SK-N-DZ (cell line): Measurements from ENCODE around the gene TAB2.

Source experiments
- DNase-seq: peaks from one replicate; pipeline ENCODE4 v3.0.0-alpha.2; 2015; ENCODE audit warnings: low spot score

Gene TAB2

DNA sequence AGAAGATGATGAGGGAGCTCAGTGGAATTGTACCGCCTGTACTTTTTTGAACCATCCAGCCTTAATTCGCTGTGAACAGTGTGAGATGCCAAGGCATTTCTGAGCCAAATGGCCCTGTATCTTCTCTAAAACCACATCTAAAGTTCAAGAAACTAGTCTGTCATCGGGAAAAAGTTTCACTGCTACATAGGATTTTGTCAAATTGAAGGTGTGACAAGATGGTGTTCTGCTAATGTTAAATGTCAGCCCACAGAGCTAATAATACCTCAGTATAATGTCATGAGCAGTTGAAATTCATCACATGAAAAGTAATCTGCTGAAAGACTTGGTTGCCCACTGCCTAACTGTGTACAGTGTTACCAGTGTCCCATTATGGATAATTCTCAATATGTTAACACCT, 92.1 kb downstream of the TAB2 start:
- DNase-seq: no peak

DNA sequence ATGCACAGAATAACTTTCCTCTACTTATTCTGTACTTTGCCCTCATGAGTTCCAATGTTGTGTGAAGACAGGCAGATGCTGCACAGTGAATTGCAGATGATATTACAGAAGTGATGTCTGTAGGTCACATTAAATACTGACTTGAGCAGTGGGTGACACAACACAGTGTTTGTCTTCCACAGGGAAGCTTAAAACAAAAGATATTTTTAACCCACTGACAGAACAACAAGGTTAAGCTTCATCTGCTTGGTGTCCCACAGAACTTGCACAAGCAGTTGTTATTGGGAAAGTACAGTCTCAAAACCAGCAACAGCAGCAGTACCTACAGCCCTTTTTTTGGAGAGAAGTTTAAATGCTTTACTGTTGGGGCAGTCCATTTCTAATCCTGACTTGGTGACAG, 93.0 kb downstream of the TAB2 start:
- DNase-seq: no peak

DNA sequence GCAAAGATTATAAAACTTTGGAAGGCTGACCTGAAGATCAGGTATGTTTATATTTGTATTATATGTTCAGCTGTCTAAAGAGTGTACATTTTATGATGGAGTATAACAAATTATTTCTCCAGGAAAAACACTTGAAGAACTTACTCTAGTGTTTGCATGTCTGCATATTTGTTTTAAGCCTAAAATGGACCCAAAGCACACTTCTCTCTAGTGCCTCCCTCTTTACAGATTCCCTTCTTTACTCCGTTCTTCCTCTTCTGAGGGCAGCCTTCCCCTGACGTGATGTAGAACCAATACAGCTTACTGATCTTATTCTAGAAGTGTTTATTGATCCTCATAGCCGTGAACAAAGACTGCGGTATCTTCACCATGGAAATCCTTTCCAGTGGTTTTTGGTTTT, 96.5 kb downstream of the TAB2 start:
- no peak for DNase-seq

GRCh38 chr6:149414821-149415220, 97.3 kb downstream of the TAB2 start:
- no peak for DNase-seq

GRCh38 chr6:149419696-149420404, 102.3 kb downstream of the TAB2 start:
- DNase-seq: no peak

- no peak for DNase-seq
These were observed 103.6 kb downstream of the TAB2 start for GRCh38 chr6:149421132-149421531.

- DNase-seq: no peak
These were observed 105.1 kb downstream of the TAB2 start for GRCh38 chr6:149422581-149422980.

DNA sequence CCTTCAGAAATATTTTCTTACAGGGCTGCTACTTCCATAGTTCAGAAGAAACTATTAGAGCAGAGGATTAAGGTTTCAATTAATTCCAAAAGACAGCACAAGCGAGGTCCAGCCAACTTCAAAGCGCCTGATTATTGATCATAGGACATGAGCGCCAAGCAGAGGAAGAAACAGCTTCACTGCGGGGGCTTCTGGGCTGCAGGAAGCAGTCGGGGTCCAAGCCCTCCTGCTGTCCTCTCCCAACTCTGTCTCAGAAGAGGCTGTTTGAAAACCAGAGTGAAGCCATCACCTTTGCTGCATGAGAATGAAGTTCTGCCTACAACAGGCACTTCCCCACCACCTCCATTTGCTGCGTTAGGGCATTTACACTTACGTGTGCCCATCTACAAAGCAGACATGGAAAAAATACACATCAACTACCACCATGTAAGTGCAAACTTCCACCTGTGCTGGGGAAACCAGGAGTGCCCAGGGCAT, 106.5 kb downstream of the TAB2 start:
- DNase-seq: no peak

DNA sequence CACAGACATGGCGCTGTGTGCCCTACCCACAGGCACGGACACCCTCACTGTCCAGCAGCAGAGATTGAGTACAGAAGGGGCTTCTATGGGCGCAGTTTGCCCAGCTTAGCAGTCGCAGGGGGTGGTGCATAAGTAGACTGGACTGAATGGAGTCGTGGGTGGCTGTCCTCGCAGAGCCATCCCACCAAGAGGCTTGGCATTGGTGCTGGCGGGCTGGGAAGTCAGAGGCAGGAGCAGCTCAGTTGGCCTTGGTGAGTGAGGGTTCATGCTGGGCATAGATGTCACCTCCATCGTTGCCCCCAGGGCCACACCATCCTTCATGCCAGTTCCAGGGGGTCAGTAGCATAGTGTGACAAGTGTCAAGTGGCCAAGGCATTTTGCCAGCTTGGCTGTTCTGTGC, 107.7 kb downstream of the TAB2 start:
- no peak for DNase-seq

DNA sequence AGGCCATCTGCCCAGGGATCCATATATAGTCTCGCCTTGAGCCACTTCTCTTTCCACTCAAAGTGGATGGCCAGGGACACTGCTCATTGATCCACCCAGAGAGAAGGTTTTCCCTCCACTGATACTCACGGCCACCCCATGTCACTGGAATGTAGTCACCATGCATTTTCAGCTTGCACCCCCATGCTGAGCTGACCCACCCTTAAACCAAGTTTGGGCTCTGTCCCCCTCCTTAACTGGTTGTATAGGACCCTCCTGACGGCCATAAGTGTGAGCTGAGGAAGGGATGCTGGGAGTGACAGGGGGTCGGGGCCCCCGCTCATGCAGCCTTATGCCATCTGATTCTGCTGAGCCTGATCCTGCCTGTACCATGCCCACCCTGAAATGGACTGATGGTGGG, 108.2 kb downstream of the TAB2 start:
- DNase-seq: no peak

- no peak for DNase-seq
These were observed 111.1 kb downstream of the TAB2 start for GRCh38 chr6:149428606-149429005.

- no peak for DNase-seq
These were observed 112.2 kb downstream of the TAB2 start for GRCh38 chr6:149429427-149430360.

DNA sequence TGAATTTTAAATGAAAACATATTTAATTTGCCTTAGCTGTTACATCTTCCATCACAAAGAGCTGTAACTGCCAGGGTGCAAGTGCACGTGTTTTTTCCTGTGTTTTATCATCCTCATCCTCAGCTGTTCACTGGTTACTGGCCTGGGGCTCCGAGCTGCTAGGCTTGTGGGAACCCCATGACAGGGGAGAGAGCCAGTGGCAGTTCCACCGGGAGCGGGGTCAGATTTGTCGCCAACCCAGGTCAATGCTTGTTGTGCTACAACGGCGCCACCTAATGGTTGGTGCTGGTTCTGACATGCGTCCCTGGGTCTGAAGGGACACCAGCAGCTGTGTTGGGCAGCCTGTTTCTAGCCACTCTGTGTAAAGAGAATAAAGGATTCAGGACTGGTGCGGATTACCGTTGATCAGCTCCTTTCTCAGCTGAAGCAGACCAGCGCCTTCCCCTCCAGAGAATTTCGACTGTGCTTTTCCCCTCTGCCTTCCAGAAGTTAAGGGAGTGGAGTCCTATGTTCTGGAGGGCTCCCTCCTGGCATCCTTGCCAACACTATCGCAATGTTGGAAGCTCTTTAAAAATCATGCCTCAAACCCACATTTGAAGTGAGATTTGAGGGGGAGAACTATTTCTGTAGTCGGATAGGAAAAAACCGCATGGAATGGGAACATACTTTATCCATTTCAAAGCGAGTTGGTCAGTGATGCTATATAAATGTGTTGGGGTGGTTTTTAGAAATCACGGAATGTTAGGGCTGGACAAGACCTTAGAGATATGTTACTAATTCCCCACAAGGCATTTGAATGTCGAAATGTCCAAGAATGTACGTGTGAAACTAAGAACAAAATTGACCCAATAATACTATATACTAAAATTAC, 114.6 kb downstream of the TAB2 start:
- DNase-seq: peak; percentile 89

DNA sequence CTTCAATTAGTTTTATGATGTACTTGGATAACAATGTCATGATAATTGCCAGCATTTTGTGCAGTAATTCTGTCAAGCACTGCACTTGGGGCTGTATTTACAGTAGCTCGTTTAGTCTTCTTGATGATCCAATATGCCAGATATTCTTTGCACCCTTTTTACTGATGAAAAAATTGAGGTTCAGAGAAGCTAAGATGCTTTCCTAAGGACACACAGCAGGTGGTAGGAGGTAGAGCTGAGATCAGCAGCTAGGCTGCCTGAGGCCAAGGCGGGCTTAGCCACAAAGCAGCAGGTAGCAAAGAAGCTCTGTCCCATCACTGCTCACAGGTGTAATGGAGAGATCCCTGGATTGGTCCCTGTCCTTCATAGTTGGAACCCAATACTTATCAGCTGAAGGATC, 115.9 kb downstream of the TAB2 start:
- DNase-seq: no peak

DNA sequence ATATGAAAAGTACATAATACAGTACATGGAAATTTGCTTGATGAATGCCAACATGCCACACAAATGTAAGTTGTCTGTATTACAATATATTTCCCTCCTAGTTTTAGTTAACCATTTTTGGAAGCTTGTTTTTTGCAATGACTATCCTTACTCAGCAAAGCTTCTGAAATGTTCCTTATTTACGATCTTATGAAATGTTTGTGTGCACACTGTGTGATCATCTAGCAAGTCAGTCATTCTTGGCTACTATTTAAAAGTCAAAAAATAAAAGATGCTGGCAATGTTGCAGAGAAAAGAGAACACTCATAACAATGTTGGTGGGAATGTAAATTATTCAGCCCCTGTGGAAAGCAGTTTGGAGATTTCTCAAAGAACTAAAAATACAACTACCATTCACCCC, 116.4 kb downstream of the TAB2 start:
- DNase-seq: no peak

DNA sequence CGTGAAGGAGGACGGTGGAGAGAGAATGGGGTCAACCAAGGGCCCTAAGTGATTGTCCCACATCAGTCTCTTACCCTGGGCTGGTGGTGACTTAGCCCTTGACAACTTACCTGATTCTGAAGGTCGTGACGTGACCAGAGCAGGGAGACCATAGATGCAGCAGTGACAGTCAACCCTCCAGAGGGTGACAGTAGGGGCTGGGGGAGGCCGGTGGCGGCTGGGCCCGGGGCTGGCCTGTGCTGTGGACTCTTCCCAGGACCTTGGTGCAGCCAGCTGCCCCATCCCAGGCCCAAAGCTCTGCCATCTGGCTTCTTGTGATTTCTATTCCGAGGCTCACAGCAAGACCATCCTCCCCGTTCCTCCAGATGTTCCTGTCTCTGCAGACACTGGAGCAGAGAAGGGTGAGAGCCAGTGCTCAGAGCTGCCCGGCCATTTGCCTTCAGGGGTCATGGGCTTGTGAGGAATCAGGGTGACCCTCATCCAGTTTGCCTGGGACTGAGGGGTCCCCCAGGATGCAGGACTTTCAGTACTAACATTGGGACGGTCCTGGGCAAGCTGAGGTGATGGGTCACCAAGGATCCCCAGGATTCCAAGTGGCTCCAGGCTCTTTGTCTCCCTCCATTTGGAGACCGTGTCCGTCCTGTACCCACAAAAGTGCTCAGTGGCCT, 118.5 kb downstream of the TAB2 start:
- DNase-seq: no peak

DNA sequence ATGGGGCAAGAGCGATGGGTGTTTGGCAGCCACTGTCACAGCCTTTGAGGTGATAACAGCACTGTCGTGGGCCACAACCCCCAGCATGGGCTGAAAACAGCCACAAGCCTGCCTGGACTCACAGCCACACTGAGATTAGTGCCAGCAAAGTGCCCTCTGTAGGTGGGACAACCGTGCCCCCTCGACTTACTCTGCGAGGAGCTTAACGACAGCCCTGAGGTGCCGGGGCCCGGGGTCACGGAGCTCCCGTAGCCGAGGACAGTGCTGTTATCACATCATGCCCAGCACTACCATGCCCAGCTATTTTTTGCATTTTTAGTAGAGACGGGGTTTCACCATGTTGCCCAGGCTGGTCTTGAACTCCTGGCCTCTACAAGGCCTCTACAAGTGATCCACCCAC, 119.1 kb downstream of the TAB2 start:
- DNase-seq: no peak

GRCh38 chr6:149437212-149437611, 119.7 kb downstream of the TAB2 start:
- DNase-seq: no peak

GRCh38 chr6:149438855-149439254, 121.3 kb downstream of the TAB2 start:
- DNase-seq: no peak

- DNase-seq: no peak
These were observed 122.1 kb downstream of the TAB2 start for GRCh38 chr6:149439626-149440025.
